ENCODE results near the gene RAB12.
"Not testable (repeated sequence)": the region's sequence is repeated elsewhere in the genome, so short reads cannot be mapped to it uniquely, and the experiment has no call there.

Gene RAB12

GRCh38 chr18:8651478-8652261 is 42.4 kb downstream of the RAB12 start:
- DNase-seq = not testable (repeated sequence)

- DNase-seq = no peak
Observed at GRCh38 chr18:8654503-8655451, 45.5 kb downstream of the RAB12 start.

- DNase-seq = no peak
Observed at GRCh38 chr18:8656232-8656631, 47.0 kb downstream of the RAB12 start.

DNA sequence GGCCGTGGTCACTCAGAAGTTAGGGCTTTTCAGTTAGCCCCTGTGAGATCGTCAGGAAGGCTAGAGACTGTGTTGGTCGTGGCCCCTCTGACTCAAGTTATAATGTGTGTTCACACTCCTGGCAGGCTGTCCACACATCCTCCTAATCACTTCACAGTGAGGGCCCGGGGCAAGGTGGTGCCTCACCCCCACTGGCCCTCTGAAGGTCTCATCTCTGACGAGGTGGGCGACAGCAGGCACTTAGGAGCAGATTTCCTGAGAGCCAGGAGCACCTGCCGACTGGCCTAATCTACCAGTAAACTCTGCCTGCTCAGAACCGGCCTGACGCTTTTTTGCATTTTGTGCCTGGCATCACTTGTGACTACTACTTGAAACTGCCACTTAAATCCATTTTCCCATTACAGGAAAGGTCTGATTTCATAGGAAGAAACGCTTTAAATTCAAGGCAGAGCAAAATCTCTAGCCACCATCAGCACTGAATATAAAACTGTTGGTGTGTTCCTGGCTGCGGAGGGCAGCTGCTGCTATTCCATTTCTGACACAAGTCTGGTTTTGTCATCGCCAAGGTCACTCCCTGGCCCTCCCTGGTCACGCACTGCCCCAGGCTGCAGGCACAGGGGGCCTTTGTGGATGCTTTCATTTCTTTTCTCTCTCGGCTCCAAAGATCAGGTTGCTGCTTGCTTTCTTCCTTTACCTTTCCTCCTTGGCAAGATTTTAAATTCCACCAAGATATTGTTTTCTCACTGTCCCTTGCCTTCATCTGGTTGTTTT is 48.0 kb downstream of the RAB12 start:
- no peak for DNase-seq

DNA sequence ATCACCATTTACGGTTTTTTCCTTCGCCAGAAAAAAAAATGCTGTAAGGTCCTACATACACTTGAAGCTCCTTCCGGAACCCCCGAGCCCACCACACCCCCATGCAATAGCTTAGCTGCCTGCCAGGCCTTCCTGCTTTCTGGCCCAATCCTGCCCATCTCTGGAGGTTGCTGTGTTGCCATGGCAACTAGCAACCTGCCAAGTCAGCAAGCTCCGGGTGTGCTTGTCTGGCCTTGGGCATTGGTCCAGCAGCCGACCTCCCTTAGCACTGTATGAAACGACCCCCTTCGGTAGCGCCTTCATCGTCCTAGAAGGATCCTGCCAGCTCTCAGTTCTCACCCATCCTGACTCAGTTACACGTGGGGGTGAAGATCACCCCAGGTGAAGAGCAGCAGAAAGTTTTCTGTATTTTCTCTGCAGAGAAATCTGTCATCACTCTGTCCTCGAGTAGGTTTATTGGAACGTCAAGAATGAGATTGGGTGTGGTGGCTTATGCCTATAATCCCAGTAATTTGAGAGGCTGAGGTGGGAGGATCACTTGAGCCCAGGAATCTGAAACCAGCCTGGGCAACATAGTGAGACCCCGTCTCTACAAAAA is 48.7 kb downstream of the RAB12 start:
- no peak for DNase-seq

DNA sequence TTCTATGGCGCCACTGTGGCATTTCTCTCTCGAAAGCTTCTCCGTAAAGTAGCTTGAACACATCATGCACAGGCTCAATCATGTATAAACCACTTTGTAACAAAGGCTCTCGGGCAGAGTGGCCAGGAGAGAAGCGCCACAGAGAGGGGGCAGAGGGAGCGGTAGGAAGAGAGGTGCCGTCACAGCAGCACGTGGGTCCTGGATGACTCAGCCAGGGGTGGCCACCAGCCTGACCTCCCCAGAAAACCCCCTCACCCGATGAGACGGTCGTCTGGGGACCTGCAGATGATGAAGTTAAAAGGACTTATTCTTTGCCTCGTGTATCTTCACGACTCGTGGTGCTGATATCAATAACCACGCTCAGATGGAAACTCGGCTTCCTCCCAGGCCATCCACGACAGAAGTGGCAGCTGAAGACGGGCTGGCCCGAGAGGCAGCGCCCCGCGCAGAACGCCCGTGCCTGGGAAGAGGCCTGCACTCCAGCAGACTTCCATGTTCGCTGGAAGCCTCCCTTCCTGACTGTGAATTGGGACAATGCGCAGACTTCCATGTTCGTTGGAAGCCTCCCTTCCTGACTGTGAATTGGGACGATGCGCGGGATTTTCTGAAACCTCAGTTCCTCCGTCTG is 49.7 kb downstream of the RAB12 start:
- DNase-seq = no peak

- no peak for DNase-seq
Observed at GRCh38 chr18:8659609-8660242, 50.5 kb downstream of the RAB12 start.

DNA sequence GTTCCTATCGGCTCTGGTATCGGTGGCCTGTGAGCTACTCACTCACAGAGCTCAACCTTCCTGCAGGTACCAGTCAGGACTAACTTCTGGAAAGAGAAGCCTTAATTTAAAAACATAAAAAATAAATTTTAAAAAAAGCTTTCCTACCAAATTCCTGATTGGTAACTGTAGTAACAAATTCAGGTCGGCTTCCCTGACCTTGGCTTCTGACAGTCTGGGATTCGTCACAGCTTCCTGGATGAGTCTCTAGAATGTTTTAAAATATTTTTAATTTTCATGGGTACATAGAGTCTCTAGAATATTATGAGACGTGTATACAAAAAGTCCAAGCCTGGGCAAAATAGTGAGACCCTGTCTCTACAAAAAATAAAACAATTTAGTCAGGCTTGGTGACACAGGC is 51.1 kb downstream of the RAB12 start:
- DNase-seq = no peak

GRCh38 chr18:8661754-8662559 is 52.7 kb downstream of the RAB12 start:
- DNase-seq = peak; percentile 77

GRCh38 chr18:8662560-8663255 is 53.5 kb downstream of the RAB12 start:
- no peak for DNase-seq

- DNase-seq = no peak
Observed at GRCh38 chr18:8667846-8668245, 58.6 kb downstream of the RAB12 start.

DNA sequence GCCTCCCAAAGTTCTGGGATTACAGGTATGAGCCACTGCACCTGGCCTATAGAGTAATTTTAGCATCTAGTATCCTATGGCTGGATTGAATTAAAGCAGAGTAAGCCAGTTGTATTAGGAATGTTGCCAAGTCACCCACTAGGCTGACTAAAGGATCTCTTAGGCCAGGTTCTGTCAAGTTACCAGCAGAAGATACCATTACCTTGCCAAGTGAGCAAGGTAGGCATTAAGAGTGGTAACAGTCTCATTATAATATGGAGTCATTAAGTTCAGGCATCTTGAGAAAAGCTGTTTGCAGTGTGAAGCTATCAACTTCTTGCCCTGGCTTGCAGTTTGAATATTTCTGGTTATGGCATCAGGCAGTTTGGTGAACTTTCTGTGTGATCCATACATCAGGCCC is 59.1 kb downstream of the RAB12 start:
- DNase-seq = no peak

GRCh38 chr18:8669571-8669970 is 60.3 kb downstream of the RAB12 start:
- DNase-seq = no peak

GRCh38 chr18:8673256-8674209 is 64.3 kb downstream of the RAB12 start:
- DNase-seq = no peak

GRCh38 chr18:8675057-8675456 is 65.8 kb downstream of the RAB12 start:
- DNase-seq = no peak

DNA sequence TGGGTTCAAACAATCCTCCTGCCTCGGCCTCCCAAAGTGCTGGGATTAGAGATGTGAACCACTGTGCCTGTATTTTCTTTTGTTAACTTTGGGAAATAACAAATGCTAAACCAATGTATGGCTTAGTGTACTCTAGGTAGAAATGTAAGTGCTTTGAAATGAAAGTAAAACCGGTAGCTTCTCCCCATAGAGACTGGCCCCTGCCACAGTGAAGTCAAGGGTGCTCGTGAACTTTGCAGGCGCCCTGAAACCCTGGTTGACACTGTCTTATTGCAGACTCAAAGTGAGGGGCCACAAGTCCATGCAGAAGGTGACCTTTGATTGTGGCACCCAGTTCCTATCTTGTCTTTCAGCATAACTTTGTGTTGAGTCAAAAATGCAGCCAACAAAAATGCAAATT is 72.0 kb downstream of the RAB12 start:
- DNase-seq = no peak

GRCh38 chr18:8684577-8684976 is 75.3 kb downstream of the RAB12 start:
- no peak for DNase-seq

DNA sequence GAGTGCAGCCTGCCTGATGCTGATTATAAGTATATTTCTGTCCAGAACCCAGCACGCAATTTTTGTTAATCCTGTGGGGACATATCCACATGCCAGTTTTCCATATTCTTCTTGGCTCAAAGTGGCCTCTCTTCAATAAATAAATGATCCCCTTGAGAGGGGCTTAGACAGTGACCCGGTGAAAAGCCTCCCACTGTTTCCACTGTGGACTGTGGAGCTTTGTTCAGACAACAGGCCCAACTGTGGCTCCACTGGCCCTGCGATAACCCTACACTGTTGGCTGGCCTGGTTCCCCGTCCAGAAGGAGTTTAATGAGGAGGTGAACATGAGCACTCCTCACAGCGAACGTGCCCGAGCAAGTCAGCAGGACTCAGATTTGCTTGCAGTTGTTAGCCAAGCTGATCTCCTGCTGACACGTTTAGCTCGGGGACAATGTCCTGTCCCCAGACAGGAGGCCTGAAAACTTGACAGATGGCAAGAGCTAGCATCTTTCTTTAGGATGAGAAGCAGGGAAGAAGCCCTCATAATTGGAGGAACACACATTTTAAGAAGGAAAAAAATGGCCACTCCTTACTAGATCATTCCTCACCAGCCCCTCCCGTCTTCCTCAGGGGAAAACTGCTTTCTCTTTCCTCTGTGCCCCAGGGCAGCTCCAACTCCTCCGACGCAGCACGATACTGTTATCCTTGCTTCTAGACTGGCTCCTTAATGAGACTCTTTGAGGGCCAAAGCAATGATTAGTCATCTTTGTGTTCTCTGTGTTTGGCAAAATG is 76.1 kb downstream of the RAB12 start:
- peak; percentile 95 for DNase-seq

Data from NCI-H2171 (cell line).